B cell (primary cell): ENCODE measurements around the gene SGPP2.

Experiments
- CTCF ChIP-seq: fragments of 200-600 bp; IDR thresholded peaks from one replicate; pipeline ENCODE4 v1.8.0; 2022; ENCODE audit warnings: antibody characterized with exemption, mild to moderate bottlenecking
- EZH2 ChIP-seq: IDR thresholded peaks from 2 replicates; pipeline ENCODE4 v1.6.1; 2012; ENCODE audit warnings: borderline replicate concordance, low read depth, mild to moderate bottlenecking, moderate library complexity, low read length; ENCODE audit not compliant: insufficient read depth, poor library complexity, severe bottlenecking

DNA sequence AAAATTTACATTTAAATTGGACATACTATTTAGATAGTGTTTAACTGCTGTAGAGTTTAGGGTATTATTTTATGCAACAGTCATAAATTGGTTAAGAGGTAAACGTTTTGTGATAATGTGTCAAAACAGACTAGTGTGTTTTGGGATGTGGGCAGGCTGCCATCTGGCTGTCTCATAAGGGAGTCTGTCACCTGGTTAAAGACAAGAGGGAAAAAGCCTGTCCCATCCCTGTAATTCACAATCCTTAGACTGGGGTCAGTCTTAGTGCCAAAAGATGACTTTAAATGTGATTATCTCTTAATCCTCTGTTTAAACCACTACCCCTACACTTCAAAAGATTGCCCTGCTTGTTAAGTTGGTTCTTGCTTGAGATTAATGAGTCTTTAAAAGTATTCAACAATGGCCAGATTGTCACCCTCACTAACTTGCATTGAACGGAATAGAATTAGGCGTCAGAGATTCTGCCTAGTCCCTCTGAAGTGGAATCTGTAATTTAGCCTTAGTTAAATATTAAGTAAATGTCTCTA lies 59.2 kb downstream of the SGPP2 start:
- TF ChIP-seq CTCF, result no peak
- no peak for TF ChIP-seq EZH2
